Occipital lobe (tissue), 2 donors: ENCODE results near the gene LIN28A. TPM values are rescaled to one million over a fixed set of nuclear protein-coding genes. Genes with fewer than 3 reads are reported as not detected.

Experiments
- DNase-seq: peaks from one replicate; lab custom pipeline; 2025; lab: John Stamatoyannopoulos, UW
- total RNA-seq: library from RNA; depleted of rRNA; stranded (reverse); fragments of >200 nt; gene quantifications from one replicate; pipeline ENCODE4 v1.2.3, GENCODE V29; 2014

The LIN28A gene
- total RNA-seq, 1 donor from 2014 or later, result not detected

GRCh38 chr1:26387447-26387846, 23.2 kb upstream of the LIN28A start:
- DNase-seq, result no peak

- DNase-seq, result no peak
These were observed 21.7 kb upstream of the LIN28A start for GRCh38 chr1:26388791-26389445.

GRCh38 chr1:26389604-26390247, 20.9 kb upstream of the LIN28A start:
- no peak for DNase-seq

GRCh38 chr1:26391450-26391849, 19.2 kb upstream of the LIN28A start:
- no peak for DNase-seq

GRCh38 chr1:26395754-26396153, 14.9 kb upstream of the LIN28A start:
- DNase-seq, result no peak

- DNase-seq, result no peak
These were observed 11.6 kb upstream of the LIN28A start for GRCh38 chr1:26399034-26399433.

GRCh38 chr1:26401891-26402290, 8.7 kb upstream of the LIN28A start:
- no peak for DNase-seq

GRCh38 chr1:26403656-26404055, 7.0 kb upstream of the LIN28A start:
- DNase-seq, result no peak

GRCh38 chr1:26404641-26405040, 6.0 kb upstream of the LIN28A start:
- DNase-seq, result no peak

GRCh38 chr1:26405281-26405915, 5.2 kb upstream of the LIN28A start:
- no peak for DNase-seq

- DNase-seq, result peak; percentile 15
These were observed 2.0 kb upstream of the LIN28A start for GRCh38 chr1:26408604-26409003.

- no peak for DNase-seq
These were observed 1.3 kb upstream of the LIN28A start for GRCh38 chr1:26409191-26409807.

- no peak for DNase-seq
These were observed 1.0 kb downstream of the LIN28A start for GRCh38 chr1:26411624-26412074.

GRCh38 chr1:26412180-26412840, 1.7 kb downstream of the LIN28A start:
- no peak for DNase-seq

GRCh38 chr1:26413031-26413430, 2.4 kb downstream of the LIN28A start:
- no peak for DNase-seq

- DNase-seq, result peak; percentile 12
These were observed 6.6 kb downstream of the LIN28A start for GRCh38 chr1:26417111-26417759.

GRCh38 chr1:26418865-26419349, 8.3 kb downstream of the LIN28A start:
- no peak for DNase-seq

- DNase-seq, result no peak
These were observed 8.9 kb downstream of the LIN28A start for GRCh38 chr1:26419494-26419893.

- DNase-seq, result no peak
These were observed 19.1 kb downstream of the LIN28A start for GRCh38 chr1:26429721-26430120.

GRCh38 chr1:26431979-26432695, 21.5 kb downstream of the LIN28A start, which contains the start of gene DHDDS:
Gene DHDDS (plus strand): TSS chr1:26432321. CDS start chr1:26432946, 625 bp downstream.
- peak; percentile 98 for DNase-seq
